NCI-H2196 treated with DMSO at 0.1 percent for 48 hours (cell line): Measurements from ENCODE around the gene MRPS7.
"Not testable (repeated sequence)": the region's sequence is repeated elsewhere in the genome, so short reads cannot be mapped to it uniquely, and the experiment has no call there.

Experiments used
- DNase-seq: peaks from one replicate; lab custom pipeline; 2025; ENCODE audit not compliant: unreplicated experiment; lab: John Stamatoyannopoulos, UW

MRPS7 gene

DNA sequence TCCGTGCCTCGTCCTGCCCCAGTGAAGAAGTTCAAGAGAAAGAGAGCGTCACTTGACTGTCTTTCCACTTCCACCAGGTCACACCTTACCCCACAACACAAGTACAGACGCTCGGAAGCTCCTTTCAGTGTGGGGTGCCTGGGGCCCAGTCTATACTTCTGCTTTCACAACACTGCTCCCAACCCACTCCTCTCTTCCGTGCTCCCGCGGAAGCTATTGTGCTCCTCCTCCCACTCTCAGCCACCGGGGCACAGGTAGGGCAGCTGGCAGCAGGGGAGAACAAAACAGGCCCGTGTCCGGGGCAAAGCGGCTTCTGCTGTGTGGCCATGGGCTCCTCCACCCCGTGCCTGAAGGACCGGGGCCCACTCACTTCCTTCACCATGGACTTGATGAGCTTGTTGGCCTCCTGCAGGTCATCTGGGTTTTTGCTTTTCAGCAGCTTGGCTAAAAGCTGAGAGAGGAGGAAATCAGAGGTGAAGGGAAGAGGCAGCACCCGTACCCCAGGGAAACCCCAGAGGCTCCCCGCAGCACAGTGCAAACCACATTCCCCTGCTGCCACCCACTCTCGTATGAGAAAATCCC lies 19.1 kb upstream of the MRPS7 start:
- DNase-seq = no peak

DNA sequence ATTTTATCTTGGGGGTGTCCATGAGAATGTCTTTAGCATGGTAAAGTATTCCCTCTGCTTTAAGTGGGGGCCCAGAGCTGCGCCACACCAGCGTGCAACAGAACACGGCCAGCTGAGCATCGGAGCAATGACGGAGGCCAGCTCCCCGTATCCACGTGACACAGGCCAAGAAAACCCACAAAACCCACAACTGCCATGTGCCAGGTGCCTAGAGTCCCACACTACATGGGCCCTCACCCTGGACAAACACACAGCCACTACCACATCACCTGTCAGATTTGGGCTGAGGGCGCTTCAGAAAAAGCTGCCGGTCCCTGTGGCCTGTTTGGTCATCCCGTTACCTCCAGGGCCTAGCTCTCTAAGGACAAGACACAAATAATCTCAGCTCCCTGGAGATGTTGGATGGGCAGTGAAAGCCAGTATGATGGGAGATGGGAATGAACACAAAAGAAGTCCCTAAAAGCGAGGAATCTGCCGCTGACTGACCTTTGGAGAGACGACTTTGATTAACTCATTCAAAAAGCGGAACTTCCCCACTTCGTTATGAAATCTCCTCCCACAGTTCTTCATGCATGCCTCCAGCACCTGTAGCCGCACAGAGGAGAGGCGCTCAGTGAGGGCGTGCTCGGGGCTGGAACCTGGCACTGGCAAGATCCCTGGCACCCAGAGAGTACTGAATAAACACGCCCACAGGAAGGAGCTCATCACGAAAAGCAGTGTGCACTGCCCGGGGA lies 17.4 kb upstream of the MRPS7 start:
- DNase-seq = no peak

GRCh38 chr17:75245011-75245410 lies 16.7 kb upstream of the MRPS7 start:
- DNase-seq = no peak

DNA sequence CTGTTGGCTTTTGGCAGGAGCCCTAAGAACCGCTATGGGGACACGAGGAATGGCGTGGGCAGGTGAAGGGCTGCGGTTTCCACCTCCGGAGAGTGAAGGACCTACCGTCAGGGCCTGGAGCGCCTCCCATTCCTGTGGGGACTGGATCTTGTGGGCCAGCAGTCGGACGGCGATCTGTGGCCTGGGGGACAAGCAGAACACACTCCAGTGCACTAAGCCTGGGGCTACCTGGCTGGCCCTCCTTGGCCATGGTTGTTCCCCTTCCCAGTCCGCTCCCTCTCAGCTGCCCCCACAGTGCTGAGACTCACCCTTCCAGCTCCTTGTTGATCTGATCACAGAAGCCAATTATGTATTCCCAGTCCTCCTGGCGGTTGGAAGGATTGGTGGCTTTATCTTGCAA lies 15.3 kb upstream of the MRPS7 start:
- DNase-seq = no peak

DNA sequence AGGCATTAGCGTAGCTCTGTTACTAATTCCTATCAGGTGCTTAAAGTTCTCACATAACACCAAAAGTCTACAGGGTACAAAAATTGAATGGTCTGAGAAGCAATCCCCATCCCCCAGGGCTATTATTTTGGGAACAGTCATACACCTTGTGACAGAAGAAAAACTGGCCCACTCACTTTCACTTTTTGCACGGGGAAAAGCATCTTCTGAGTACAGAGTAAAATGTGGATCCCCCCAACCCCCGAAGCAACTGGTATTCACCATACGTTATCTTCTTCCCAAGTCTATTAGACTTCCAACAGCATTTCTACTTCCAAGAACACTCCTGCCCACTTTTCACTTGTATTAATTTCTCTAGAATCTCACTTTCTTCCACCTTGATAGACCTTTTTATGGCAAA lies 12.1 kb upstream of the MRPS7 start:
- DNase-seq = no peak

DNA sequence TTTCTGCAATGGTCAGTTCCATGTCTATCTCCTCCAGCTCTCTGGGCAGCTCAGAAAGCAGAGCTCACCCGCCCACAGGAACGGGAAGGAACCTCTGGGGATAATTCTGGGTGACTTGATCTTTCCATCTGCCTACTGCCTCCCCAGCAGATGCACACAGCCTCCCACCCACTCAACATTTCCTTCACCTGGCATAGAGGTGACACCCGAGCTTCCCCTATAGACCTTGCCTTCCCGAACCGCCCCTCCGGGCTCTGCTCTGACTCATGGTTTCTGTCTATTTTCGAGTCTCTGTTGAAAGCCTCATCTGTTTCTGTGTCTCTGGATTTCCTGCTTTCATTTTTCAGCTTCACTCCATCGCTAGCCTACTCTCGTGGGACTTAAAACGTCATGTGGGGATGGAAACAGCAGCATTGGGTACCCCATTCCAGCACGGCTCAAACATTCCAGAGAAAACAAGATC lies 11.6 kb upstream of the MRPS7 start:
- DNase-seq = no peak

- DNase-seq = no peak
Measured at GRCh38 chr17:75252039-75252816, 9.5 kb upstream of the MRPS7 start.

DNA sequence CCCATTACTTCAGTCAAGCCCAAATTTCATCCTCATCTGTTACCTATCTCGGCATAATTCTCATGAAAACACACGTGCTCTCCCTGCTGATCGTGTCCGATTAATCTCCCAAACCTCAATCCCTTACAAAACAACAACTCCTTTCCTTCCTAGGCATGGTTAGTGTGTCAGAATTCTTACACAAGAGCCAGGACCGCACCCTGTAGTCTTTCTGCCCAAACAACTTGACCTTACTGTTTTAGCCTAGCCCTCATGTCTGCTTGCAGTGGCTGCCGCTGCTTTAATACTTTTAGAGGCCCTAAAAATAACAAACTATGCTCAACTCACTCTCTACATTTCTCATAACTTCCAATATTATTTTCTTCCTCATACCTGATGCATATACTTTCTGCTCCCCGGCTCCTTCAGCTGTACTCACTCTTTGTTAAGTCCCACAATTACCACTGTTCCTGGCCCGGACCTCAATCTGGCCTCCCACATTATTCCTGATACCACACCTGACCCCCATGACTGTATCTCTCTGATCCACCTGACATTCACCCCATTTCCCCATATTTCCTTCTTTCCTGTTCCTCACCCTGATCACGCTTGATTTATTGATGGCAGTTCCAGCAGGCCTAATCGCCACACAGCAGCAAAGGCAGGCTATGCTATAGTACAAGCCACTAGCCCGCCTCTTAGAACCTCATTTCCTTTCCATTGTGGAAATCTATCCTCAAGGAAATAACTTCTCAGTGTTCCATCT lies 5.6 kb upstream of the MRPS7 start:
- DNase-seq = not testable (repeated sequence)

DNA sequence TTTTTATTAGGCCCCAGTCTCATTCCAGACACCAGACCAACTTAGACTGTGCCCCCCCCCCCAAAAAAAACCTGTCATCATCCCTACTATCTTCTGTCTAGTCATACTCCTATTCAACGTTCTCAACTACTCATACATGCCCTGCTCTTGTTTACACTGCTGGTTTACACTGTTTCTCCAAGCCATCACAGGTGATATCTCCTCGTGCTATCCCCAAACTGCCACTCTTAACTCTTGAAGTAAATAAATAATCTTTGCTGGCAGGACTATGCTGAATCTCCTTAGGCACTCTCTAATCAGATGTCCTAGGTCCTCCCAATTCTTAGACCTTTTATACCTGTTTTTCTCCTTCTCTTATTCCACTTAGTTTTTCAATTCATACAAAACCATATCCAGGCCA lies 4.5 kb upstream of the MRPS7 start:
- DNase-seq = not testable (repeated sequence)

GRCh38 chr17:75260641-75261335 lies 891 bp upstream of the MRPS7 start:
- DNase-seq = no peak

DNA sequence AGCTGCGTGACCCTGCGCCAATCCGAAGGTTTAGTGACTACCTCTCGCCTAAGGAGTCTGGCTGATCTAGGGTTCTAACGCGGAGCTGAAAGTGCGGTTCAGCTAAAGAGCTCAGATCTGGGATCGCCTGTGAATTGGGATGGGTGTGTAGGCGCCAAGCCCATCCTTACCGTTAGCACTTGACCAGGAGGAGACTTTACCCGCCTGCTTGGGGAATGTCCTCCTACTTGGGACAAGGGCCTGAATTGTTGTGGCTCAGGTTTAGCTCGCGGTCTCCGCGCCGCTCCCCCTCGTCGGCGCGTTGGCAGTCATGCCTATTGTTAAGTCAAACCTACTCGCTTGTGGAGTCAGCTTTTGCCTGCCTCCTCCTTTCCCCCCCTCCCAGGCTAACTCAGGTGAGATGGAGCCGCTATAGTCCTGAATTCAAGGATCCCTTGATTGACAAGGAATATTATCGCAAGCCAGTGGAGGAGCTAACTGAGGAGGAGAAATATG lies 480 bp downstream of the MRPS7 start:
- DNase-seq = no peak

DNA sequence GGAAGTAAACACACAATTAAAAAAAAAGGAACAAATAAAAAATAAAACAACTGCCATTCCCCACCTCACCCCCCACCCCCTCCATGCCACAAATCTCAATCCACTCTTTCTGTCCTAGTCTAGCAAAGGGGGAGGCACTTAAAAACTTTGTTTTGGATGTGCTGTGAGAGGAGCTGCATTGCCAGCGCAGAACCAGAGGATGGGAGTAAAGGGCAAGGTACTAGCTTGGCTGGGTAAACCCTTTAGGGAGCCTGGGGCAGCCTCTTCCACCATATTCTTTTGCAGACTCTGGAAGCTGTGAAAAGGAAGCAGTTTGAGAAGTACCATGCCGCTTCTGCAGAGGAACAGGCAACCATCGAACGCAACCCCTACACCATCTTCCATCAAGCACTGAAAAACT lies 1.4 kb downstream of the MRPS7 start:
- no peak for DNase-seq

- DNase-seq = no peak
Measured at GRCh38 chr17:75265614-75266315, 4.1 kb downstream of the MRPS7 start.

GRCh38 chr17:75266316-75267152 lies 4.9 kb downstream of the MRPS7 start:
- DNase-seq = peak; percentile 86

DNA sequence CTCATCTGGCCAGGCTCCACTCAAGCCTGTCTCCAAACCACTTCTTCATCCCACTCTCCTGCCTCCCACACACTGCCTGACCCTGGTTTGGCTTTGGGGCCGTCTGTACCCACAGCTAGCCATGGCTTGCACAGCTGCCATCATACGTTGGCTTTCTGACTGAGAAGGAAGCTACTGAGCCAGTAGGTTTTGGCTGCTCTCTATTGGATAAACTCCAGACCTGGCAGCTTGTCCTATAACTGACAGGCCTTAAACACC lies 5.4 kb downstream of the MRPS7 start:
- DNase-seq = no peak

- DNase-seq = peak; percentile 73
Measured at GRCh38 chr17:75267411-75268232, 5.9 kb downstream of the MRPS7 start.

GRCh38 chr17:75269844-75270217 lies 8.2 kb downstream of the MRPS7 start:
- DNase-seq = no peak

- DNase-seq = peak; percentile 24
Measured at GRCh38 chr17:75270218-75270965, 8.7 kb downstream of the MRPS7 start.
